H1 (cell line): ENCODE data around the gene MSANTD7. TPM values are rescaled to one million over a fixed set of nuclear protein-coding genes. Genes with fewer than 3 reads are reported as not detected.

Source experiments
- RNF2 ChIP-seq: fragments of 200-900, 300-1000 bp; sonication (generic); IDR thresholded peaks from 2 replicates; pipeline ENCODE4 v1.7.1; 2016; ENCODE audit warnings: borderline replicate concordance, low read depth, mild to moderate bottlenecking, antibody characterized with exemption, low read length; ENCODE audit not compliant: poor library complexity, severe bottlenecking; ENCODE audit errors: missing control alignments
- polyA plus RNA-seq, 7 experiments: library from polyadenylated mRNA; depleted of rRNA in 3 of 7; stranded (reverse) in 5 of 7; unstranded in 2 of 7; fragments of >200 nt in 5 of 7; fragments of 200-250 nt in 2 of 7; gene quantifications; 1 replicate in 5 of 7; 2 replicates in 1 of 7; 4 replicates in 1 of 7; pipeline versions ENCODE4 v1.2.1 to v1.2.3, GENCODE V29; 2011 to 2013; ENCODE audit warnings: missing spikeins in 2 of 7, mixed read lengths in 2 of 7
- total RNA-seq: library from RNA; stranded (reverse); fragmentation: NEBNext Ultra II Directional; extraction: Animal tissue kit (Norgen Biotek cat#: 25700); gene quantifications from 2 replicates; pipeline ENCODE4 v1.2.1, GENCODE V29; 2021

The MSANTD7 gene
- total and polyA plus RNA-seq, 2 of the 8 experiments (the other 6 are each of a cell fraction or from before 2014, with no cell fraction given): 5.0 to 15.2 TPM

DNA sequence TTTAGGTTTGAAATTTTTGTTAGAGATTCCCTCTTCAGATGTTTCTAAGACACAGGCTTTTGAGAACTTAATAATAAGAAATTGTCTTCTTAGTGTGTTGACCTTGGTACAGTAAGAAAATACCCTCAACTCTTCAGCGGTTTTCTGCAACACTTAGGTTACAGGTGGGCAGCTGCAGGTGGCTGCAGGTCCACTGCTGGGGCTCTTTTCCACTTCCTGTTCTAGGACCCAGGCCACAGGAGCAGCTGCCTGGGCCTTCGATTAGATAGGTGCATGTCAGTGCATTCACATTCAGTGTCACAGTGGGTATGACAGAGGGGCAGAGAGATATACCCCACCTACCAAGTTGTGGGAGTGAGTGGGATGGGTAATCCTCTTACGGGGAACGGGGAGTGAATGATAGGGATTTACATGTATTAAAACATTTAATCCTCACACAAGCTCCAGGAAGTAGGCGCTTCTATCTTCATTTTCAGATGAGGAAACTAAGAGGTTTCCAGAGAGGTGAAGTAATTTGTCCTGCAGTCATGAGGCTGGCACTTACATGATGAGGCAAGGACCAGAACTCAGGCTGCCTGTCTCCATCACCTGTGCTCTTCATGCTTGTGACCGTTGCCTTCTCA, 20.3 kb downstream of the MSANTD7 start (continued):
- TF ChIP-seq RNF2: no peak
